Measurements from ENCODE around the gene JPH2.

JPH2 gene

DNA sequence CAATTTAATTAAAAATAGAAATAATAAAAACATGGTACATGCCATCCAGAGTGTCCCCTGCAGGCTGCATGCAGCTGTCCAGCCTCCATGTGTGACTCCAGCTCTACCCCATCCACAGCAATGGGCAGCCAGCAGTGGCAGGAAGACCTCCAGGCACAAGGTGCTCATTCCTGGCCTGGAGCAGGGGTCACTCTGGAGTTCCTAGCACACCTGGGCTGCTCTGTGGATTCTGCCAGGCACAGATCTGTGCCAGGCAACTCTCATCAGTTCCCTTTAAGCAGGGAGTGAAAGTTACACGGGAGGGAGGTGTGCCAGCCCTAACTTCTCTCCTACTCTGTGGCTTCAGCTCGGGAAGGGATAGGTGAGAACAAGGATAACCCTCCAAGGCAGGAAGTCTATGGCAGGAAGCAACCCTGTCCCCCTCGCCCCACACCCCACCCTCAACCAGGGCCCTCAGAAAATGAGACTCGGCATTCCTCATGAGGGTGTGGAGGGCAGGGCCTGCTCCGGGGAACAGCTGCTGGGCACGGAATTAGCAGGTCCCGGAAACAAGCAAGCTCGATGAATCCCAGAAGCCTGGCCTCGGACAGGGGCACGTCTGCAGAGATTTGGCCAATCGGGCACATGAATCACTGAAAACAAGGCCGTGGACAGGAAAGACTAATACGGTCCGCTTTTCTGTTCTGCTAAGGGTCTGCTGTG lies 10.0 kb downstream of the JPH2 start:
- no peak overlapping the region for H3K27ac ChIP-seq
- no peak for TF ChIP-seq ZFX (IDR thresholded peaks at IDR 0.05; ENCODE audit: borderline replicate concordance)
- TF ChIP-seq, protein P1, sequence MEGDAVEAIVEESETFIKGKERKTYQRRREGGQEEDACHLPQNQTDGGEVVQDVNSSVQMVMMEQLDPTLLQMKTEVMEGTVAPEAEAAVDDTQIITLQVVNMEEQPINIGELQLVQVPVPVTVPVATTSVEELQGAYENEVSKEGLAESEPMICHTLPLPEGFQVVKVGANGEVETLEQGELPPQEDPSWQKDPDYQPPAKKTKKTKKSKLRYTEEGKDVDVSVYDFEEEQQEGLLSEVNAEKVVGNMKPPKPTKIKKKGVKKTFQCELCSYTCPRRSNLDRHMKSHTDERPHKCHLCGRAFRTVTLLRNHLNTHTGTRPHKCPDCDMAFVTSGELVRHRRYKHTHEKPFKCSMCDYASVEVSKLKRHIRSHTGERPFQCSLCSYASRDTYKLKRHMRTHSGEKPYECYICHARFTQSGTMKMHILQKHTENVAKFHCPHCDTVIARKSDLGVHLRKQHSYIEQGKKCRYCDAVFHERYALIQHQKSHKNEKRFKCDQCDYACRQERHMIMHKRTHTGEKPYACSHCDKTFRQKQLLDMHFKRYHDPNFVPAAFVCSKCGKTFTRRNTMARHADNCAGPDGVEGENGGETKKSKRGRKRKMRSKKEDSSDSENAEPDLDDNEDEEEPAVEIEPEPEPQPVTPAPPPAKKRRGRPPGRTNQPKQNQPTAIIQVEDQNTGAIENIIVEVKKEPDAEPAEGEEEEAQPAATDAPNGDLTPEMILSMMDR (IDR thresholded peaks at IDR 0.05), result no peak

DNA sequence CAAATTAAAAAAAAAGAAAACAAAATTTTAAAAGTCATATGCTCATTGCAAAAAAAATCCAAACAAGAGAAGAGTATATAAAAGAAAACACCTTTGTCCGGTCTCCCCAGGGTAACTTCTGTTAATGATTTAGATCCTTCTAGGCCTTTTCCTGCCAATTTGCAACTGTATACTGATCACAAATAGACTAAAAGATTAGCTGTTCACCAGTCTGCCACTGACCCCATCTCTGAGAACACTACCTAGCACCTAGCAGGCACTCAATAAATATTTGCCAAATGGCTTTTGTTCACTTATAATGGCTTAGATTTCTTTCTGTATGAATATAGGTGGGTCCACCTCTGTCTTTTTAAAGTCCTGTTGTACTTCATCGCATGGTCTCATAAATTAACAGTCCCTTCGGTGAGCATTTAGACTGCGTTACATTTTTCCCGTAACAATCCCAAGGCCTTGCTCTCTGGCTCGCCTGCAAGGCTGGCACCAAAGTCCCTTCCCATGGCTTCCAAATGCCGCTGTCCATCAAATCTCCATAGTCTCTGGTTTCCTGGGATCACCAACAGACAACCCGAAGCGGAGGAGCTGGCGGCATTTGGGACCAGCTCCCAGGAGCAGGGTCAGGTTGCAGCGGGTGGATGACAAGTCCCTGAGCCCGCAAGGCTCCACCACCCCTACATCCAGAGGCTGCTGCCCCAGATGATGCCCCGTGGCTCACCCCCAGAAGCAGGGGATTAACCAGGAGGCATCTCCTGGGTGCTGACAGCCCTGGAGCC lies 11.8 kb downstream of the JPH2 start:
- no peak for TF ChIP-seq ZFX (IDR thresholded peaks at IDR 0.05; ENCODE audit: borderline replicate concordance)
- TF ChIP-seq, protein P1 (IDR thresholded peaks at IDR 0.05), result no peak
- no peak overlapping the region for H3K27ac ChIP-seq

DNA sequence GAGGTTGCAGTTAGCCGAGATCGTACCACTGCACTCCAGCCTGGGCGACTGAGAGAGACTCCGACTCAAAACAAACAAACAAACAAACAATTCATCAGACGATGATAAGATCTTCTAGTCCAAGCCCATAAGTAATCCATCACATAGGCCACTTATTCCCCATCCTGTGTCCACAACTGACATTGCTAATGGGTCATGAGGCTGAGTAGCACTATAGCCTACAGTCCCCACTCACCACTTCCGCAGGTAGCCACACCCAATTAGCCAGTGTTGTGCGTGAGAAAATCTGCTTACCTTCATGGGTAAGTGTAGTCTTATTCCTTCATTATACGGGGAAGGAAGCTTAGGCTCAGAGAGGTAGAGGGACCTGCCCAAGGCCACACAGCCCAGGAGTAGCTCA lies 13.1 kb downstream of the JPH2 start:
- H3K27ac ChIP-seq, result no peak overlapping the region
- no peak for TF ChIP-seq ZFX (IDR thresholded peaks at IDR 0.05; ENCODE audit: borderline replicate concordance)
- TF ChIP-seq, protein P1 (IDR thresholded peaks at IDR 0.05), result no peak

- TF ChIP-seq, protein P1 (IDR thresholded peaks at IDR 0.05), result no peak
- TF ChIP-seq ZFX (IDR thresholded peaks at IDR 0.05; ENCODE audit: borderline replicate concordance), result no peak
- no peak overlapping the region for H3K27ac ChIP-seq
These were observed 13.9 kb downstream of the JPH2 start for GRCh38 chr20:44173116-44173515.

DNA sequence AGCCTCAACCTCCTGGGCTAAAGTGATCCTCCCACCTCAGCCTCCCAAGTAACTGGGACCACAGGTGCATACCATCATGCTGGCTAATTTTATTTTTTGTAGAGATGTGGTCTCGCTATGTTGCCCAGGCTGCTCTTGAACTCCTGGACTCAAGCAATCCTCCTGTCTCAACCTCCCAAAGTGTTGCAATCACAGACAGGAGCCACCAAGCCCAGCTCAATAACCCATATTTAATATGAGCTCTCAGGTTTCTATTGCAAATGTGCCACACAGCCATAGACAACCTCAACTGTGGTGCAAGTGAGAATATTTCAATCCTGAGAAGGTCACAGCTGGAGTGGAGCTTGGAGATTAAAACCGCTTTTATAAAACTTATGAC lies 14.4 kb downstream of the JPH2 start:
- no peak overlapping the region for H3K27ac ChIP-seq
- TF ChIP-seq ZFX (IDR thresholded peaks at IDR 0.05; ENCODE audit: borderline replicate concordance), result no peak
- TF ChIP-seq, protein P1 (IDR thresholded peaks at IDR 0.05), result no peak

- H3K27ac ChIP-seq, result no peak overlapping the region
- no peak for TF ChIP-seq ZFX (IDR thresholded peaks at IDR 0.05; ENCODE audit: borderline replicate concordance)
These were observed 15.0 kb downstream of the JPH2 start for GRCh38 chr20:44171775-44172571.

DNA sequence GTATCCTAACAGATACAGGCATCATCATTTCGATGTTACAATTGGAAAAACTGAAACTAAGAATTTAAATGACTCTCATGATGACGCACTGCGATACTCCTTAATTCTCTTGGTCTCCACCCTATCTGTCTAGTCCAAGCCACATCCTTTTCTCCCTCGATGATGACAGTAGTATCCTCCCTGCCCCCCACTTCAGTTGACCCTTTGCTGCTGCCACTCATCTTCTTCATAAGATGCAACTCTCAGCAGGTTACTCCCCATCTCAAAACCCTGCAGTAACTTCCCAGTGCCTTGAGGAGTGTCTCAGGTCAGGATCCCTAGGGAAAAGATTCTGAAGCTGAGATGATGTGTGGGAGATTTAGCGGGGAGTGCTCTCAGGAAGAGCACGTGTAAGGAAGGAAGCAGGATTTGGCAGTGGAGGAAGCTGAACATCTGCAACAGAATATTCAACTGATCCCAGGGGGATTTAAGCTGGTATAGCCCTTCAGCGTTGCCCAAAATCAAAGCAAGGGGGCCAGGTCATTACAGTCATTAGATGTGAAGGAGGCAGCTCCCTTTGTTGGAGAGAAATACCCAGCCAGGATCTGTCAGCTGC lies 16.1 kb downstream of the JPH2 start:
- no peak for TF ChIP-seq ZFX (IDR thresholded peaks at IDR 0.05; ENCODE audit: borderline replicate concordance)
- TF ChIP-seq, protein P1 (IDR thresholded peaks at IDR 0.05), result no peak
- no peak overlapping the region for H3K27ac ChIP-seq

All from 22Rv1 (cell line).